HEK293T (cell line): ENCODE results near the gene ELOVL6.
"Not testable (repeated sequence)": the region's sequence is repeated elsewhere in the genome, so short reads cannot be mapped to it uniquely, and the experiment has no call there.

Experiments used
- ARNT ChIP-seq: fragments of 450-650 bp; IDR thresholded peaks from 2 replicates; pipeline ENCODE4 v1.6.1; 2017; ENCODE audit warnings: mild to moderate bottlenecking
- BHLHE40 ChIP-seq: fragments of 450-650 bp; IDR thresholded peaks from 2 replicates; pipeline ENCODE4 v1.6.1; 2016; ENCODE audit warnings: mild to moderate bottlenecking, moderate library complexity, borderline replicate concordance
- ELF4 ChIP-seq: fragments of 450-650 bp; IDR thresholded peaks from 2 replicates; pipeline ENCODE4 v1.6.1; 2017; ENCODE audit warnings: antibody characterized with exemption
- FOXA1 ChIP-seq: fragments of 450-650 bp; IDR thresholded peaks from 2 replicates; pipeline ENCODE4 v1.6.1; 2016; ENCODE audit warnings: mild to moderate bottlenecking
- FOXM1 ChIP-seq: fragments of 450-650 bp; IDR thresholded peaks from 2 replicates; pipeline ENCODE4 v1.6.1; 2017; ENCODE audit warnings: mild to moderate bottlenecking, borderline replicate concordance
- NFRKB ChIP-seq: fragments of 450-650 bp; IDR thresholded peaks from 2 replicates; pipeline ENCODE4 v1.6.1; 2016; ENCODE audit warnings: mild to moderate bottlenecking, moderate library complexity
- SP1 ChIP-seq: fragments of 450-650 bp; IDR thresholded peaks from 2 replicates; pipeline ENCODE4 v1.6.1; 2017
- SUZ12 ChIP-seq: fragments of 450-650 bp; IDR thresholded peaks from 2 replicates; pipeline ENCODE4 v1.6.1; 2016; ENCODE audit warnings: mild to moderate bottlenecking
- TARDBP ChIP-seq: fragments of 450-650 bp; IDR thresholded peaks from 2 replicates; pipeline ENCODE4 v1.6.1; 2016

GRCh38 chr4:110078148-110078547, 120.3 kb downstream of the ELOVL6 start:
- TF ChIP-seq FOXM1, BHLHE40, SP1, TARDBP, NFRKB, ELF4, FOXA1, ARNT, SUZ12: not testable (repeated sequence)
